CD4-positive, alpha-beta T cell treated with Interleukin-4 for 4 hours (primary cell): ENCODE data around the gene GRXCR2.
"Not testable (repeated sequence)": the region's sequence is repeated elsewhere in the genome, so short reads cannot be mapped to it uniquely, and the experiment has no call there.

Experiments
- DNase-seq: peaks from one replicate; pipeline ENCODE4 v3.0.0-alpha.2; 2020

Gene GRXCR2

GRCh38 chr5:145872486-145872885 is 328 bp downstream of the GRXCR2 start:
- DNase-seq = no peak

DNA sequence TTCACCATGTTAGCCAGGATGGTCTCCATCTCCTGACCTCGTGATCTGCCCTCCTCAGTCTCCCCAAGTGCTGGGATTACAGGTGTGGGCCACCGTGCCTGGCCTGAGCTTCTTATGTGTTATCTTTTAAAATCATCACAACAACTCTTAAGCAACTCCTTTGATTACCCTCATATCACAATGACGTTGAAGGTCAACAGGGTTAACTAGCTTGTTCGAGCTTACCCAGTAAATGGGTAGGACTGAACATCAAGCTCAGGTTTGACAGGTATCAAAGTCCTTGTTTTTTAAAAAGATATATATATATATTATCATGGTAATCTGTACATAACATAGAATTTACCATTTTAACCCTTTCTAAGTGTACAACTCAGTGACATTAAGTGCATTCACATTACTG is 3.1 kb downstream of the GRXCR2 start:
- no peak for DNase-seq

DNA sequence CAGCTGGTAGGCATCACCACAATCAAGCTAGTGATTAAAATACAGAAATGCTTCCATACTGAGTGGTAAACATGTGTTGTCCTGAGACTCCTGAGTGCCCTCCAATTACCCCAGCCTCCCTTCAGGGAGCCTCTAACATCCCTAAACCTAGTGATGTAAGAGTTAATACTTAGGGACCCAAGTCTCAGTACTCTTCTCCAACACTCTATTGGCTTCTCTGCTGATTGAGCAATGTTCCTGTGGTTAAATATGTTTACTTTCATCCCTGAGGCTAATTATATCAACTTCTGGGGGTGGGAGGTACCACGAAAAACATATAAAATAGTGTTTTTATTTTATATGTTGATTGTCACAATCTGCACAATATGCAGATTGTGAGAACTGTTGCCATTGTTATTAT is 5.0 kb downstream of the GRXCR2 start:
- DNase-seq = no peak

- DNase-seq = not testable (repeated sequence)
Observed at GRCh38 chr5:145864432-145864831, 8.4 kb downstream of the GRXCR2 start.

- DNase-seq = no peak
Observed at GRCh38 chr5:145863003-145863402, 9.8 kb downstream of the GRXCR2 start.

DNA sequence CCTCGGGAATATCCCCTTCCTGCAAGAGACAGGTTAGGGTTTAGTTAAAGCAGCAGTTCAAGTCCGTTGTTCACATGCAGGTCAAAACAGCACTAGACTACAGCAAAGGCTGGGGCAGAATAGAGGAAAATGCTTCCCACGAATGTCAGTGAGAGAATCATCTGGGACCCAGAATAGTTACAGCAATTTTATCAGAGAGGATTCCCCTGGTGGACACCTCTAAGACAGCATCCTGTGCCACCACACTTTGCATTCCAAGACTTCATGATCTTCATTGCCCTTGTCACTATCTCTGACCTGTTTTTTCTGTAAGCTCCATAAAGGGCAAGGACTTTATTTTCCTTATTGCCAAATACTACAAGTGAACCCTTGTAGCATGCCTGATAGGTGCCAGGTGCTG is 12.9 kb downstream of the GRXCR2 start:
- no peak for DNase-seq

- no peak for DNase-seq
Observed at GRCh38 chr5:145859453-145859852, 13.4 kb downstream of the GRXCR2 start.

DNA sequence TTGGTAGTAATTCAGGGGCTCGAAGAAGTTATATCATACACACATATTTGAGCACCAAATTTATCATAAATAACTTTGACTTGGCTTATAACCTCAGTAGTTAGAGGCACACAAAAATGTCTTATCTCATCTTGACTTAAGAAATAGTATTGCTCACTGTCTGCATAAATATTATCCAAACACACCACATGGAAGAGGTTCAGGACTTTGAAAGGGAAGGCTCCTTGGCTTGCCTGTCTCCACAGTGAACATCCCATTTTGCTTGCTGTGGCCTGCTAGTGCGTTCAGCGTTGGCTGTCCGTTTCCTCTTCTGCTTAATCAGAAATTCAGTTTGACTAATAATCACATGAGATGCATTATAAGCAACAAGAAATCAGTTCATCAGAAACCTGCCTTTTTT is 13.9 kb downstream of the GRXCR2 start:
- DNase-seq = no peak

DNA sequence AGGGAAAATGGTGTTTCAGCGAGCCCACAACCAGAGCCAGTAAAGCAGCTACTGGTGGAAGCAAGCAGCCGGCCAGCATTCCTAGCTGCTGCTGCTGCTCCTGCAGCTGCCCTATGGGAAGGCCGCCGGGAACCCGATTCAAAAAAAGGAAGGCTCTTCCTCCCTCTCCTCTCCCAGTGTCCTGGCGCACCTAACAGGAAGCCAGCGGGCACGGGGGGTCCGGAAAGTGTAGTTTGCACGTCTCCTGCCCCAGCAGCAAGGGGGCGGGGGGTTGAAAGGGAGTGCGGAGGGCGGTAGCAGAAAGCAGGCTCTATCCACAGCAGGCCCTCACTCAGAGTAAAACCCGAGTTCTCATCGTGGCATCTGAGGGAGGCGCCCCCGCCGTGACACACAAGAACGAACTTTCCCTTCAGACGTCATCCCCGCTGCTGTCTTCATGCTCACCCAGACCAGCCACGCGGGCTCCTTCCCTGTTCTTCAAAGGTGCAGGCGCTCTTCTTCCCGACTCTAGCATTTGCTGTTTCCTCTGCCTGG is 16.5 kb downstream of the GRXCR2 start:
- DNase-seq = no peak

DNA sequence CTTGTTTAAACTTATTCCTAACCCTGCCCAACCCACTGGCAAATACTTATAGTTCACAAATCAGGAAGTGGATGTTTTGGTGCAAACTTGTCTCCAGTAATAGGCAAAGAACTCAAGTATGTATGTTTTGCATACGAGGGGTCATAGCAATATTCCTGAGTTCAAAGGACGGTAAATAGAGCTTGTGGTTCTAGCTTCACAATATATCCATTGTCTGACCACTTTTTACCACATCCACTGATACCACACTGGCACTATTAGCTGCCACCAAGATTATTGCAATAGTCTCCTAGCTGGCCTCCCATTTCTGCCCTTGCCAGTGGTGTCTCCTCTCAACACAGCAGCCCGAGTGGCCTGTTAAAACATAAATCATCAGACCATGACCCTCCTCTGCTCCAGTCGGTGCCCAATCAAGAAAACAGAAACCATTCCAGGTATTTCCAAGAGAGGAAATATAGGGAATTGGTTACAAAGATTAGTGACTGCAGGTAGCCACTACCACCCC is 17.0 kb downstream of the GRXCR2 start:
- no peak for DNase-seq

- no peak for DNase-seq
Observed at GRCh38 chr5:145854651-145855258, 18.1 kb downstream of the GRXCR2 start.

- DNase-seq = no peak
Observed at GRCh38 chr5:145853781-145854376, 18.9 kb downstream of the GRXCR2 start.

DNA sequence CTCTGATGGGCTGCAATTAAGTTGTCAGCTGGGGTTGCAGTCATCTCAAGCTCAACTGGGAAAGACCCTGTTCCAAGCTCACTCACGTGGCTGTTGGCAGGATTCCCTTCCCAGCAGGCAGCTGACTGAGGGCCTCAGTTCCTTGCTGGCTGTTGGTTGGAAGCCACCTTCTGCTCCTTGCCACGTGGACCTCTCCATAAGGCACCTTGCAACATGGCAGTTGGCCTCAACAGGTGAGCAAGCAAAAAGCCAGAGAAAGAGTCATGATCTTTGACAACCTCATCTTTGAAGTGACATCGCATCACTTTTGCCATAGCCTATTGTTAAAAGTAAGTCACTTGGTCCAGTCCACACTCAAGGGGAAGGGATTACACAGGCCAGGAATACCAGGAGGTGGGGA is 19.8 kb downstream of the GRXCR2 start:
- DNase-seq = no peak

GRCh38 chr5:145848854-145849253 is 24.0 kb downstream of the GRXCR2 start:
- DNase-seq = no peak

- no peak for DNase-seq
Observed at GRCh38 chr5:145847499-145848497, 25.0 kb downstream of the GRXCR2 start.

GRCh38 chr5:145846081-145846480 is 26.7 kb downstream of the GRXCR2 start:
- no peak for DNase-seq

GRCh38 chr5:145841299-145841698 is 31.5 kb downstream of the GRXCR2 start:
- DNase-seq = no peak

GRCh38 chr5:145840458-145841132 is 32.2 kb downstream of the GRXCR2 start:
- no peak for DNase-seq

- no peak for DNase-seq
Observed at GRCh38 chr5:145838276-145838675, 34.5 kb downstream of the GRXCR2 start.

- DNase-seq = not testable (repeated sequence)
Observed at GRCh38 chr5:145836241-145836640, 36.6 kb downstream of the GRXCR2 start.

DNA sequence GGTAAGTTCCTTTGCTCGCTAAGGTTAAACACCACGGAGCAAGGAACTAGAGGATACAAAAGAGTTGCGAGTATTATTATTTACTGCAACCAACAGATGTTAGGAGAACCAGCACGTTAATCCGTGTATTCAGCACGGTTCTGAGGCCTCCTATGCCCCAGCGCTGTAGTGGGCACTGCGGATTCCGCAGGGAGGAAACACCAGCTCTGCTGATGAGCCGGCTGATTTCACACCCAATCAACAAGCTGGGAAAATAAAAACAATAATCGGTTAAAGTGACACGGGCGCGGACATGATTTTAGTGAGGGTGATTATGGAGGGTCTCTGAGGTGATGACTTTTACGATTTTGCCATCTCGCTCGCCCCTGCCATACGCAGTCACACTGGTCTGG is 37.0 kb downstream of the GRXCR2 start:
- DNase-seq = no peak

GRCh38 chr5:145834917-145835847 is 37.6 kb downstream of the GRXCR2 start, which contains the start of gene PRELID2:
Gene PRELID2 (minus strand): TSS chr5:145835342. CDS start chr5:145835251, 91 bp downstream.
- peak; percentile 54 for DNase-seq
